Stomach (tissue), 4 donors: Measurements from ENCODE around the gene PRPF19.

Experiments
- POLR2A ChIP-seq, 4 donors: fragments of 450-650 bp; IDR thresholded peaks; one replicate each; pipeline ENCODE4 v1.6.1; 2016; ENCODE audit warnings: antibody characterized with exemption in 4 of 4, control low read depth in 2 of 4, mild to moderate bottlenecking in 1 of 4, moderate library complexity in 1 of 4
- TF ChIP-seq, protein P1 (sequence below), 7 experiments: fragments of 450-650 bp in 4 of 7; fragments of 200-600 bp in 3 of 7; sonication (generic) in 3 of 7; IDR thresholded peaks; one replicate each; pipeline ENCODE4 v1.5.1; 2016 to 2019; ENCODE audit warnings: antibody characterized with exemption in 7 of 7, control low read depth in 2 of 7, mild to moderate bottlenecking in 1 of 7

DNA sequence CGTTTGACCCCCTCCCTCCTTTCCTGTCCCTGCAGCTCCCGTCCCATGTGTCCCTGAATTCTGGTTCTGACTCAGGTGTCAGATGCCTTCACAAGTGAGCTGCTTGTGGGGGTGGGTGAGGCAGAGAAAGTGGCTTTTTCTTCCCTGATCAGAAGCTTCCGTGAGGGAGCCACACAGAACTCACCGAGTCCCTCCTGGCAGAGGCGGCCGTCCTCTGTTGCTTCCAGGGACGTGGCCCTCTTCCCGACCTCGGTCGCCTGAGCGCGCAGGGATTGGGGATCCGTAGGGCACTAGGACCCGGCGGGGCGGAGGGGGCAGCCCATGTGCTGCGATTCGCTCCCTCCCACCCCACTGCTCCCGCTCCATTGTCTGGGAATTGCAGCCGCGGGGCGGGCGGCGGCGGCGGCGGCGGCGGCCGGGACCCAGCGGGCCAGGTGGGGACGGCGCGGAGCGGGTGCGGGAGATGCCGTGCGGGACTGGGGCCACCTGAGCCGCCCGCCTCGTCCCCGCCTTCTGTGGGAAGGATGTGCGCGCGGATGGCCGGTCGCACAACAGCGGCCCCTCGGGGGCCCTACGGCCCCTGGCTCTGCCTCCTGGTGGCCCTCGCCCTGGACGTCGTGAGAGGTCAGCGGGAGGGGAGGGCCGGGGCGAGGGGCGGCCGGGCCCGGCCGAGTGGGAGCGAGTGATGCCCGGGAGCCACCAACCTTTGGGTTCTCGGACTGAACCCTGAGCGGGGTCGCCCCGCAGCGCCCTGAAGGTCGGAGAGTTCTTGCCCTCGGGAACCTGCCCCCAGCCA, 17.9 kb upstream of the PRPF19 start, which contains the start of gene TMEM132A:
- TF ChIP-seq, protein P1, sequence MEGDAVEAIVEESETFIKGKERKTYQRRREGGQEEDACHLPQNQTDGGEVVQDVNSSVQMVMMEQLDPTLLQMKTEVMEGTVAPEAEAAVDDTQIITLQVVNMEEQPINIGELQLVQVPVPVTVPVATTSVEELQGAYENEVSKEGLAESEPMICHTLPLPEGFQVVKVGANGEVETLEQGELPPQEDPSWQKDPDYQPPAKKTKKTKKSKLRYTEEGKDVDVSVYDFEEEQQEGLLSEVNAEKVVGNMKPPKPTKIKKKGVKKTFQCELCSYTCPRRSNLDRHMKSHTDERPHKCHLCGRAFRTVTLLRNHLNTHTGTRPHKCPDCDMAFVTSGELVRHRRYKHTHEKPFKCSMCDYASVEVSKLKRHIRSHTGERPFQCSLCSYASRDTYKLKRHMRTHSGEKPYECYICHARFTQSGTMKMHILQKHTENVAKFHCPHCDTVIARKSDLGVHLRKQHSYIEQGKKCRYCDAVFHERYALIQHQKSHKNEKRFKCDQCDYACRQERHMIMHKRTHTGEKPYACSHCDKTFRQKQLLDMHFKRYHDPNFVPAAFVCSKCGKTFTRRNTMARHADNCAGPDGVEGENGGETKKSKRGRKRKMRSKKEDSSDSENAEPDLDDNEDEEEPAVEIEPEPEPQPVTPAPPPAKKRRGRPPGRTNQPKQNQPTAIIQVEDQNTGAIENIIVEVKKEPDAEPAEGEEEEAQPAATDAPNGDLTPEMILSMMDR (IDR thresholded peaks at IDR 0.05), result no peak
- no peak for TF ChIP-seq POLR2A (IDR thresholded peaks at IDR 0.05)
